Left renal pelvis (tissue), 4 donors: ENCODE data around the gene ZNF791. TPM values are rescaled to one million over a fixed set of nuclear protein-coding genes. Genes with fewer than 3 reads are reported as not detected.
"Not testable (repeated sequence)": the region's sequence is repeated elsewhere in the genome, so short reads cannot be mapped to it uniquely, and the experiment has no call there.

Experiments used
- DNase-seq, 4 donors: peaks; one replicate each; pipeline ENCODE4 v3.0.0-alpha.2; 2013; ENCODE audit warnings: low read depth in 4 of 4, low spot score in 3 of 4
- polyA plus RNA-seq, 4 donors: library from polyadenylated mRNA; unstranded; fragments of 120-200 nt; gene quantifications; one replicate each; pipeline ENCODE4 v1.2.1, GENCODE V29; 2013; ENCODE audit not compliant: insufficient read length in 4 of 4

The ZNF791 gene
- 10 to 100 TPM; 21.5 to 25.2 (median 23.0) TPM for polyA plus RNA-seq

- peak; percentile 92 to 97 (median 96) for DNase-seq
Observed at GRCh38 chr19:12610540-12611360, at the start of gene ZNF791, which contains the start of gene ZNF490. TSS of gene ZNF791 (plus strand) at chr19:12610920. CDS start at chr19:12611080, 160 bp downstream. TSS of gene ZNF490 (minus strand) at chr19:12610813. CDS start at chr19:12610680, 133 bp downstream.

- DNase-seq, result peak; percentile 39 to 73 (median 60)
Observed at GRCh38 chr19:12564016-12564664, 46.6 kb upstream of the ZNF791 start.

- DNase-seq, result not testable (repeated sequence)
Observed at GRCh38 chr19:12566380-12566779, 44.3 kb upstream of the ZNF791 start.

DNA sequence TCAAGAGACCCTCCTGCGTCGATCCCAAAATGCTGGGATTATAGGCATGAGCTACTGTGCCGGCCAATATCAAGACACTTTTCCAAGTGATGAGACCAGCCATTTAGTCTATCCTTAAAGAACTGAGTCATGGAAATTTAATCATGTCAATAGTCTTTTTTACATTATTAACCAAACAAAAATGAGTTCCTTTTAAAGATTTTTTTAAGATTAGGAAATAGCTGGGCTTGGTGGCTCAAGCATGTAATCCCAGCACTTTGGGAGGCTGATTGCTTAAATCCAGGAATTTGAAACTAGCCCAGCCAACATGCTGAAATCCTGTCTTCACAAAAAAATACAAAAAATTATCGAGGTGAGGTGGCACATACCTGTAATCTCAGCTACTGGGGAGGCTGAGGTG is 42.8 kb upstream of the ZNF791 start:
- no peak for DNase-seq

DNA sequence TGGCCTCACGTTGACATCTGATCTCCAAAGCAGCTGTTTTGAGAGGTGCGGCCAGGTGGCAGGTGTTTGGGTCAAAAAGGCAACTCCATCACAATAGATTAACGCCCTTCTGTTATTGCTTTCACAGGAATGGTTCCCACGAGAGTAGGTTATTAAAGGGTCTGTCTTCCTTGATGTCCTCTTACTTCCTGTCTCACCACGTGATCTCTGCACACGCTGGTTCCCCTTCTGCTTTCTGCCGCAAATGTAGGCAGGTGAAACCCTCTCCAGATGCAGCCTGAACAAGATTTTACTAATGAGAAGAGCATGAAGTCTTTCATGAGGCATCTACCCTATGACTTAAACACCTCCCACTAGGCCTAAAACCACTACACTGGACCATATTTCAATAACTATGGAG is 36.7 kb upstream of the ZNF791 start:
- DNase-seq, result no peak

DNA sequence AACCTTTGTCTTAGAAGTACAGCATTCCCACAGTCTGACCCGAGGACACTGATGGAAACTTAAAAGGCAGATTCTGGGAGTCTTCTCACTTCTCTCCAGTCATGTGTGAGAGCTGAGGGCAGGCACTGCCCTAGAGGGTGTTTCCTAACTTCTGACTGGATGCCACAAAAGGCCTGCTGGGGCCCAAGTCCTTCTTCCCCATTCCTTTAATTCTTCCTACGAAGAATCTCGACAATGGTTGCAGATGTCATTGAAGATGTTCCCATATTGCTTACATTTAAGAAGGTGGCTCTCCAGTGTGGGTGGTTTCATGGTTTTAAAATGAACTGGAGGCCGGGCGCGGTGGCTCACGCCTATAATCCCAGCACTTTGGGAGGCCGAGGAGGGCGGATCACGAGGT is 32.1 kb upstream of the ZNF791 start:
- DNase-seq, result no peak

GRCh38 chr19:12580180-12580694 is 30.5 kb upstream of the ZNF791 start:
- no peak for DNase-seq

DNA sequence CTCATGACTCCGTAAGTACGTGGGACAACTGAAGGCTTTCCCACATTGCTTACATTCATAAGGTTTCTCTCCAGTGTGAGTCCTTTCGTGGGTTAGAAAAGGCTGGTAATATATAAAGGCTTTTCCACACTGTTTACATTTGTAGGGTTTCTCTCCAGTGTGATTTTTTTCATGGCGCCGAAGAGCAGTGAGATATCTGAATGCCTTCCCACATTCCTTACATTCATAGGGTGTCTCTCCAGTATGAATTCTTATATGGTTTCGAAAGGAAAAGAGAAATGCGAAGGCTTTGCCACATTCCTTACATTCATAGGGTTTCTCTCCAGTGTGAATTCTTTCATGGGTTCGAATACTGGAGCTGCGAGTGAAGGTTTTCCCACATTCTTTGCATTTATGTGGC is 29.6 kb upstream of the ZNF791 start:
- no peak for DNase-seq

DNA sequence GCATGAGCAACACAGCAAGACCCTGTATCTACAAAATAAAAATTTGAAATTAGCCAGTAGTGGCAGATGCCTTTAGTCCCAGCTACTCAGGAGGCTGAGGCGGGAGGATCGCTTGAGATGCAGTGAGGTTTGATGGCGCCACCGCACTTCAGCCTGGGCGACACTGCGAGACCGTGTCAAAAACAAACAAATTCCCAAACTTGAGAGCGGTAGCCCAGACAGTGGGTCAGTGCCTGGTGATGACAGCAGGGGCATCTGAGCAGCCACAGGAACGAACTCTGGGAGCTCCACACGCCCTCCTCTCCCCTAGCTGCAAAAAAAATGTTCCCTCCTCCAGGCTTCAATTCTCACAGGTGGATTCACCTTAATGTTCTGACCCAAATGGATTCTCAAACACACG is 14.2 kb upstream of the ZNF791 start:
- DNase-seq, result no peak

DNA sequence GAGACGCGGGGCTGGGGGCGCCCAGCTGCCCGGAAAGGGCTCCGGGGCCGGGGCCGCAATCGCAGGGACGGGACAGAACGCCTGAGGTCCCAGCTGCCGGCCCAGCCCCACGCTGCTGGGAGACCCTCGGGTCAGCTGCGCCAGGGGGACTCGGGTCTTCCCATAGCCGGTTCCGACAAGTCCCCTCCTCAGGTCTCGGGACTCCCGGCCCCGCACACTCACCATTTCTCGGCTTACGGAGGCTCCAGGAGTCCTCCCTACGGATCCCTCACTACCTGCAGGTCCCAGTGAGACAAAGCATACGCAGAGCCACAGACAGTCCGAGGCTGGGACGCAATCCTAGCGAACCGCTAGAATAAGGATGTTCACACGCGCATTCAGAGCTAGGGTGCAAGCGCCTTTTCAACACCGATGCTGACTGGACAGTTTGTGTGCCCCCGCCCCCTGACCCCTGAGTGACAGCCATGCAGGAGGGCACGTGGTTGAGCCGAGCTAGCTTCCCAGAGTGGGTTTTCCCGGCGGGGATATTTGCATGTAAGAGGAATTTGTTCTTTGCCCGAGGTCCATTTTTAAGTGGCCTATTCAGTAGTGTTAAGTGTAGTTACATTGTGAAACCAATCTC is 13.7 kb upstream of the ZNF791 start:
- DNase-seq, result peak in 2 of 4 donors; percentile 19 to 34

GRCh38 chr19:12597594-12597993 is 13.1 kb upstream of the ZNF791 start:
- no peak for DNase-seq

DNA sequence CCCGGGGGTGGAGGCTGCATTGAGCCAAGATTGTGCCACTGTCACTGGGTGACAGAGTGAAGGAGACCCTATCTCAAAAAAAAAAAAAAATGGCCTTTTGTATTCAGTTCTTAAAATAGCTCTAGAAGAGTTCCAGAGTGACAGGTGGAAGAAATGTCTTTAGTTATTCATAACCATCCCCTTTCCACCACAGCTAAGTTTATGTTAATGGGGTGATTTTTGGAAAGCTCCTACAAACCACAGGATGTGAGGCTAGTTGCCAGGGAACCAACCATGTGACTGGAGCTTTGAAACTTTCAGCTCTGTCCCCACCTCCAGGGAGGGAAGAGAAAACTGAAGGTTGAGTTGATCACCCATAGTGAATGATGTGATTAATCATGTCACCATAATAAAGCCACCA is 7.0 kb upstream of the ZNF791 start:
- no peak for DNase-seq

DNA sequence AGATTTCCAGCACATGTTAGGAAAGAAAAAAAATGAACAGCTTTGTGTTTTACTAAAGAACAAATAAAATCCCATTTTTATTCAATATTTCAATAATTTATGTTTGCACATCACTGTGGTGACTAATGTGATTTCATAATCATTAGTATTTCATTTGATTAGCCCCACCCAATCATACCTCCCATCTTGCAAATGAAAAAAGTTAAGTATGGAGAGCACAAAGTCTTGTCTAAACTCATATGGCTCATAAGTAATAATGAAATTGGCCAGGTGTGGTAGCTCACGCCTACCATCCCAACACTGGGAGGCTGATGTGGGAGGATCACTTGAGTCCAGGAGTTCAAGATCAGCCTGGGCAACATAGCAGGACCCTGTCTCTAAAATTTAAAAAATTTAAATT is 3.9 kb upstream of the ZNF791 start:
- no peak for DNase-seq

DNA sequence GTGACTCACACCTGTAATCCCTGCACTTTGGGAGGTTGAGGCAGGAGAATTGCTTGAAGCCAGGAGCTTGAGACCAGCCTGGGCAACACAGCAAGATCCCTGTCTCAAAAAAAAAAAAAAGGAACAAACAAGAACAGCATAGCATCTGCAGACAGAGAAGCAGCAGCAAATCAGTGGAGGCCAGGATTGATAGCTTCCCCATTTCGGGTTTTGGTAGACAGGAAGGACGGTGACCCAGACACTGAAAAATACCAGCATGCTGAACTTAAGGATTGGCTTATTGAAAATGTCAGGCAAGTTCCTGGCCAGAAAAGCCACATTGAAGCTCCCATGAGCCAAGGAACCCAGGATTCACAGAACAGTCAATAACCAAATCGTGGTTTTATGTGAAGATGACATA is 3.1 kb upstream of the ZNF791 start:
- no peak for DNase-seq

GRCh38 chr19:12611361-12611699 is 610 bp downstream of the ZNF791 start:
- peak; percentile 53 to 70 (median 62) for DNase-seq

- DNase-seq, result no peak
Observed at GRCh38 chr19:12617646-12618045, 6.9 kb downstream of the ZNF791 start.

DNA sequence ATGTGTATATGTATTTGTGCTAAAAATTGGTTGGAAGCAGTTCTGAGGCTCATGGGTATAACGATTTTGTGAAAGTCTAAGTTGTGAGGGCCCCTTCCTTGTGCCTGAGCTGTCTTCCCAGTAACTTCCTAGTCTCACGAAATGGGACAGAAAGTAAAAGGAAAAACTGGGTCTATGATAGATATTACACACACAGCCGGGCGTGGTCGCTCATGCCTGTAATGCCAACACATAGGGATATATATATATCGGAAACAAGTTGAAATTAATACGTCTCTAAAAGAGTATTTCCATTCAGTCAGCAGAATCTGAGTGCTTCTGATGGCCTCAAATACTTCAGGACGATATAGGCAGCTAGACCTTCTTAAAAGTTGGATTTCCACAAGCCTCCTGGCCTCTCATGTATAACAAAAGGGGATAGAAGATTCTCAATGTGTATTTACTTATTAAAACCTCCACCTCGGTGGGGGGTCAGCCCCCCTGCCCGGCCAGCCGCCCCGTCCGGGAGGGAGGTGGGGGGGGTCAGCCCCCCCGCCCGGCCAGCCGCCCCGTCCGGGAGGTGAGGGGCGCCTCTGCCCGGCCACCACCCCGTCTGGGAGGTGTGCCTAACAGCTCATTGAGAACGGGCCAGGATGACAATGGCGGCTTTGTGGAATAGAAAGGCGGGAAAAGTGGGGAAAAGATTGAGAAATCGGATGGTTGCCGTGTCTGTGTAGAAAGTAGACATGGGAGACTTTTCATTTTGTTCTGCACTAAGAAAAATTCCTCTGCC is 10.7 kb downstream of the ZNF791 start:
- not testable (repeated sequence) for DNase-seq

GRCh38 chr19:12623361-12624031 is 12.8 kb downstream of the ZNF791 start:
- no peak for DNase-seq

DNA sequence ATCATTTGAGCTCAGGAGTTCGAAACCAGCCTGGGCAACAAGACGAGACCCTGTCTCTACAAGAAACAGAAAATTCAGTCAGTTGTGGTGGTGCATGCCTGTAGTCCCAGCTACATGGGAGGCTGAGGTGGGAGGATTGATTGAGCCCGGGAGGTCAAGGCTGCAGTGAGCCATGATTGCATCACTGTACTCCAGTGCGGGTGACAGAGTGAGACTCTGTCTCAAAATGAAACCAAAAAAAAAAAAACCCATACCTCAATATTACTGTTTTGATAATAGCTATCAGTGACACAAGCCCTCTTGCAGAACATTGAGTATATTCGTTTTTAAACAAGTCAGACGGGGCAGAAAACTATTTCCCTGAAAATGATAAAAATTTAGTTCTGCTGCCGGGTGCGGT is 16.2 kb downstream of the ZNF791 start:
- DNase-seq, result no peak
